Liver (tissue), 3 donors: ENCODE measurements around the gene BIK.

ENCODE experiments used
- ATF3 ChIP-seq: IDR thresholded peaks from 2 replicates; pipeline ENCODE4 v1.6.1; 2016; ENCODE audit warnings: antibody characterized with exemption
- FOXA1 ChIP-seq: IDR thresholded peaks from 2 replicates; pipeline ENCODE4 v1.6.1; 2016; ENCODE audit warnings: antibody characterized with exemption
- HNF4A ChIP-seq, 2 donors: conservative IDR thresholded peaks; 2 replicates each; pipeline ENCODE4 v1.6.1; 2016; ENCODE audit warnings: antibody characterized with exemption in 2 of 2, mild to moderate bottlenecking in 2 of 2
- HNF4G ChIP-seq: IDR thresholded peaks from 2 replicates; pipeline ENCODE4 v1.6.1; 2016; ENCODE audit warnings: antibody characterized with exemption
- JUND ChIP-seq, 2 donors: IDR thresholded peaks; 2 replicates each; pipeline ENCODE4 v1.6.1; 2016; ENCODE audit warnings: antibody characterized with exemption in 2 of 2
- RAD21 ChIP-seq, 2 donors: IDR thresholded peaks; 2 replicates each; pipeline ENCODE4 v1.6.1; 2016; ENCODE audit warnings: antibody characterized with exemption in 2 of 2, mild to moderate bottlenecking in 2 of 2
- REST ChIP-seq: IDR thresholded peaks from 2 replicates; pipeline ENCODE4 v1.6.1; 2016; ENCODE audit warnings: antibody characterized with exemption, mild to moderate bottlenecking
- RXRA ChIP-seq, 2 donors: IDR thresholded peaks; 2 replicates each; pipeline ENCODE4 v1.6.1; 2017 to 2018; ENCODE audit warnings: antibody characterized with exemption in 2 of 2, mild to moderate bottlenecking in 1 of 2
- SP1 ChIP-seq: IDR thresholded peaks from 2 replicates; pipeline ENCODE4 v1.6.1; 2018; ENCODE audit warnings: antibody characterized with exemption, mild to moderate bottlenecking
- TAF1 ChIP-seq: conservative IDR thresholded peaks from 2 replicates; pipeline ENCODE4 v1.6.1; 2016; ENCODE audit warnings: antibody characterized with exemption, mild to moderate bottlenecking
- YY1 ChIP-seq: IDR thresholded peaks from 2 replicates; pipeline ENCODE4 v1.6.1; 2016; ENCODE audit warnings: antibody characterized with exemption, mild to moderate bottlenecking
- ZBTB33 ChIP-seq: IDR thresholded peaks from 2 replicates; pipeline ENCODE4 v1.6.1; 2016; ENCODE audit warnings: antibody characterized with exemption
- TF ChIP-seq, protein P1 (sequence below): fragments of 150-350 bp; IDR thresholded peaks from 2 replicates; pipeline ENCODE4 v1.5.1; 2017; ENCODE audit warnings: improper control_type of control experiment, low read depth, low read length; ENCODE audit not compliant: missing input control
- TF ChIP-seq, protein P2 (sequence below): IDR thresholded peaks from 2 replicates; pipeline ENCODE4 v1.6.1; 2016; ENCODE audit warnings: antibody characterized with exemption
- donor health status: healthy.
- donor health status: healthy.

GRCh38 chr22:43114958-43115357, 4.4 kb downstream of the BIK start:
- TF ChIP-seq ATF3 (no peak), FOXA1 (no peak), HNF4G (no peak), TAF1 (no peak), YY1 (no peak), RAD21 (IDR thresholded peaks at IDR 0.05) (no peak), HNF4A (conservative IDR thresholded peaks at IDR 0.05) (no peak), REST (no peak), ZBTB33 (no peak), RXRA (IDR thresholded peaks at IDR 0.05) (no peak), SP1 (no peak), JUND (IDR thresholded peaks at IDR 0.05) (no peak)
- TF ChIP-seq, protein P1, sequence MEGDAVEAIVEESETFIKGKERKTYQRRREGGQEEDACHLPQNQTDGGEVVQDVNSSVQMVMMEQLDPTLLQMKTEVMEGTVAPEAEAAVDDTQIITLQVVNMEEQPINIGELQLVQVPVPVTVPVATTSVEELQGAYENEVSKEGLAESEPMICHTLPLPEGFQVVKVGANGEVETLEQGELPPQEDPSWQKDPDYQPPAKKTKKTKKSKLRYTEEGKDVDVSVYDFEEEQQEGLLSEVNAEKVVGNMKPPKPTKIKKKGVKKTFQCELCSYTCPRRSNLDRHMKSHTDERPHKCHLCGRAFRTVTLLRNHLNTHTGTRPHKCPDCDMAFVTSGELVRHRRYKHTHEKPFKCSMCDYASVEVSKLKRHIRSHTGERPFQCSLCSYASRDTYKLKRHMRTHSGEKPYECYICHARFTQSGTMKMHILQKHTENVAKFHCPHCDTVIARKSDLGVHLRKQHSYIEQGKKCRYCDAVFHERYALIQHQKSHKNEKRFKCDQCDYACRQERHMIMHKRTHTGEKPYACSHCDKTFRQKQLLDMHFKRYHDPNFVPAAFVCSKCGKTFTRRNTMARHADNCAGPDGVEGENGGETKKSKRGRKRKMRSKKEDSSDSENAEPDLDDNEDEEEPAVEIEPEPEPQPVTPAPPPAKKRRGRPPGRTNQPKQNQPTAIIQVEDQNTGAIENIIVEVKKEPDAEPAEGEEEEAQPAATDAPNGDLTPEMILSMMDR, result no peak
- TF ChIP-seq, protein P2, sequence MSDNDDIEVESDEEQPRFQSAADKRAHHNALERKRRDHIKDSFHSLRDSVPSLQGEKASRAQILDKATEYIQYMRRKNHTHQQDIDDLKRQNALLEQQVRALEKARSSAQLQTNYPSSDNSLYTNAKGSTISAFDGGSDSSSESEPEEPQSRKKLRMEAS, result no peak
